Islet precursor cell (in vitro differentiated cells): Measurements from ENCODE around the gene CEP128.

ENCODE experiments used
- DNase-seq: peaks from one replicate; pipeline ENCODE4 v3.0.0-alpha.2; 2018

Gene CEP128

GRCh38 chr14:80768646-80769045 is 172.9 kb downstream of the CEP128 start:
- no peak for DNase-seq

- DNase-seq, result no peak
Measured at GRCh38 chr14:80764921-80765507, 176.5 kb downstream of the CEP128 start.

GRCh38 chr14:80764496-80764895 is 177.0 kb downstream of the CEP128 start:
- DNase-seq, result no peak

GRCh38 chr14:80762641-80763228 is 178.8 kb downstream of the CEP128 start:
- no peak for DNase-seq

- no peak for DNase-seq
Measured at GRCh38 chr14:80754696-80755095, 186.8 kb downstream of the CEP128 start.

GRCh38 chr14:80751285-80751684 is 190.3 kb downstream of the CEP128 start:
- DNase-seq, result no peak

GRCh38 chr14:80726211-80726610 is 215.3 kb downstream of the CEP128 start:
- DNase-seq, result no peak

- no peak for DNase-seq
Measured at GRCh38 chr14:80718940-80719339, 222.6 kb downstream of the CEP128 start.

- no peak for DNase-seq
Measured at GRCh38 chr14:80714474-80714873, 227.1 kb downstream of the CEP128 start.

GRCh38 chr14:80713076-80713850 is 228.3 kb downstream of the CEP128 start:
- no peak for DNase-seq

- no peak for DNase-seq
Measured at GRCh38 chr14:80705241-80705980, 236.1 kb downstream of the CEP128 start.

GRCh38 chr14:80700601-80701000 is 240.9 kb downstream of the CEP128 start:
- DNase-seq, result no peak

GRCh38 chr14:80699861-80700260 is 241.7 kb downstream of the CEP128 start:
- DNase-seq, result no peak

- no peak for DNase-seq
Measured at GRCh38 chr14:80698974-80699373, 242.6 kb downstream of the CEP128 start.

GRCh38 chr14:80695869-80696268 is 245.7 kb downstream of the CEP128 start:
- DNase-seq, result no peak

- no peak for DNase-seq
Measured at GRCh38 chr14:80692903-80693302, 248.6 kb downstream of the CEP128 start.

GRCh38 chr14:80681651-80682050 is 259.9 kb downstream of the CEP128 start:
- no peak for DNase-seq

GRCh38 chr14:80679273-80679672 is 262.3 kb downstream of the CEP128 start:
- no peak for DNase-seq

GRCh38 chr14:80678436-80678835 is 263.1 kb downstream of the CEP128 start:
- peak; percentile 67 for DNase-seq

GRCh38 chr14:80669426-80669825 is 272.1 kb downstream of the CEP128 start:
- DNase-seq, result no peak

- DNase-seq, result no peak
Measured at GRCh38 chr14:80664576-80664975, 277.0 kb downstream of the CEP128 start.

GRCh38 chr14:80663541-80663940 is 278.0 kb downstream of the CEP128 start:
- no peak for DNase-seq

GRCh38 chr14:80659783-80660182 is 281.8 kb downstream of the CEP128 start:
- DNase-seq, result no peak

- no peak for DNase-seq
Measured at GRCh38 chr14:80658733-80659132, 282.8 kb downstream of the CEP128 start.
